B cell (primary cell): ENCODE measurements around the gene NDUFAB1. TPM values are rescaled to one million over a fixed set of nuclear protein-coding genes. Genes with fewer than 3 reads are reported as not detected.

ENCODE experiments used
- ATAC-seq: fragments of 200-7000 bp; cut with Tn5 transposase; one replicate; pipeline ENCODE4 v1.10.0; 2021; ENCODE audit warnings: low read depth, mild to moderate bottlenecking, moderate number of reproducible peaks, moderate library complexity
- CTCF ChIA-PET: fragments of 350-600 bp; sonication (Branson Sonifier 250); formaldehyde crosslinking; loops from one replicate; lab custom pipeline; 2021; ENCODE audit warnings: antibody characterized with exemption, inconsistent platforms; lab: Charles Lee
- POLR2A ChIA-PET: fragments of 350-600 bp; sonication (Branson Sonifier 250); formaldehyde crosslinking; loops from one replicate; lab custom pipeline; 2021; ENCODE audit warnings: antibody characterized with exemption; lab: Charles Lee
- DNase-seq: peaks from one replicate; pipeline ENCODE4 v3.0.0; 2013
- H2AFZ ChIP-seq: 2 replicates; pipeline ENCODE4 v1.6.1; 2012; ENCODE audit warnings: mild to moderate bottlenecking, low read depth, low read length; ENCODE audit not compliant: insufficient read depth, poor library complexity, severe bottlenecking
- H3K27ac ChIP-seq, 2 donors: 1 replicate in 1 of 2; 2 replicates in 1 of 2; pipeline ENCODE4 v1.5.1; 2012 to 2013; ENCODE audit warnings: low read length in 2 of 2, mild to moderate bottlenecking in 2 of 2, moderate library complexity in 1 of 2
- H3K27me3 ChIP-seq, 4 experiments: fragments of 200-600 bp in 1 of 4; sonication (generic) in 1 of 4; replicated peaks in 1 of 4; 1 replicate in 2 of 4; 2 replicates in 2 of 4; pipeline versions ENCODE4 v1.6.1 to v1.7.0; 2013 to 2016; ENCODE audit warnings: low read length in 3 of 4, mild to moderate bottlenecking in 2 of 4, mixed read lengths in 1 of 4, moderate library complexity in 1 of 4; ENCODE audit not compliant: insufficient read depth in 4 of 4, control insufficient read depth in 3 of 4; ENCODE audit errors: control extremely low read depth in 1 of 4
- H3K36me3 ChIP-seq, 2 experiments: replicated peaks in 1 of 2; 1 replicate in 1 of 2; 2 replicates in 1 of 2; pipeline versions ENCODE4 v1.6.1 to v1.7.1; 2013; ENCODE audit warnings: low read length in 1 of 2; ENCODE audit not compliant: insufficient read depth in 2 of 2, control insufficient read depth in 1 of 2; ENCODE audit errors: control extremely low read depth in 1 of 2, extremely low read depth in 1 of 2
- H3K4me1 ChIP-seq, 2 donors: fragments of 200-600 bp in 1 of 2; sonication (generic) in 1 of 2; 1 replicate in 1 of 2; 2 replicates in 1 of 2; pipeline versions ENCODE4 v1.5.1 to v1.6.1; 2013 to 2017; ENCODE audit warnings: low read length in 2 of 2; ENCODE audit not compliant: control insufficient read depth in 2 of 2, insufficient read depth in 2 of 2
- H3K4me2 ChIP-seq: replicated peaks from 2 replicates; pipeline ENCODE3; 2012; ENCODE audit warnings: mild to moderate bottlenecking, low read depth, low read length; ENCODE audit not compliant: poor library complexity, severe bottlenecking
- H3K4me3 ChIP-seq, 5 experiments: fragments of 200-600 bp in 1 of 5; sonication (generic) in 1 of 5; 1 replicate in 3 of 5; 2 replicates in 2 of 5; pipeline versions ENCODE4 v1.5.1 to v1.7.0; 2011 to 2016; ENCODE audit warnings: low read length in 4 of 5, mild to moderate bottlenecking in 4 of 5, low read depth in 2 of 5, control low read depth in 1 of 5, moderate library complexity in 1 of 5; ENCODE audit not compliant: insufficient read depth in 1 of 5; ENCODE audit errors: control extremely low read depth in 1 of 5, extremely low read depth in 1 of 5
- H3K79me2 ChIP-seq: fragments of 200-600 bp; sonication (generic); one replicate; pipeline ENCODE4 v1.6.0; 2016; ENCODE audit warnings: low read length; ENCODE audit not compliant: control insufficient read depth, insufficient read depth
- H3K9ac ChIP-seq: fragments of 200-600 bp; sonication (generic); 2 replicates; pipeline ENCODE4 v1.6.1; 2017; ENCODE audit warnings: mild to moderate bottlenecking, low read length, moderate library complexity
- H3K9me3 ChIP-seq, 3 donors: one replicate each; pipeline versions ENCODE4 v1.6.1 to v1.7.1; 2013; ENCODE audit warnings: low read length in 2 of 3; ENCODE audit not compliant: control insufficient read depth in 2 of 3, insufficient read depth in 1 of 3; ENCODE audit errors: control extremely low read depth in 1 of 3
- H4K20me1 ChIP-seq: 2 replicates; pipeline ENCODE4 v1.6.0; 2012; ENCODE audit warnings: mild to moderate bottlenecking, low read length; ENCODE audit not compliant: insufficient read depth, control insufficient read depth, poor library complexity, severe bottlenecking
- H3K27ac Mint-ChIP-seq: one replicate; pipeline ENCODE4 v1.8.0; 2021; ENCODE audit warnings: mixed read lengths
- H3K27me3 Mint-ChIP-seq: one replicate; pipeline ENCODE4 v1.8.0; 2021; ENCODE audit warnings: mixed read lengths
- H3K4me1 Mint-ChIP-seq: one replicate; pipeline ENCODE4 v1.8.0; 2021; ENCODE audit warnings: mixed read lengths
- H3K4me3 Mint-ChIP-seq: one replicate; pipeline ENCODE4 v1.8.0; 2021; ENCODE audit warnings: mixed read lengths
- H3K9me3 Mint-ChIP-seq: one replicate; pipeline ENCODE4 v1.8.0; 2022; ENCODE audit warnings: mixed read lengths; ENCODE audit not compliant: insufficient read depth
- EZH2 ChIP-seq: IDR thresholded peaks from 2 replicates; pipeline ENCODE4 v1.6.1; 2012; ENCODE audit warnings: borderline replicate concordance, low read depth, mild to moderate bottlenecking, moderate library complexity, low read length; ENCODE audit not compliant: insufficient read depth, poor library complexity, severe bottlenecking
- WGBS: methylation state at CpG from one replicate; pipeline ENCODE4 v1.1.5; 2013; ENCODE audit warnings: missing lambda C conversion rate; ENCODE audit not compliant: insufficient coverage; 5-methylcytosine and 5-hydroxymethylcytosine counted together
- intact Hi-C: fragments of 100-400 bp; cut with micrococcal nuclease; formaldehyde crosslinking; loops from one replicate; pipeline ENCODE4 v1.10.0; 2022
- polyA plus RNA-seq: library from polyadenylated mRNA; depleted of rRNA; stranded (reverse); fragments of >200 nt; gene quantifications from 2 replicates; pipeline ENCODE4 v1.2.3, GENCODE V29; 2012
- total RNA-seq, 2 donors: library from RNA; stranded (reverse); fragments of 120-200 nt in 1 of 2; gene quantifications; 1 replicate in 1 of 2; 2 replicates in 1 of 2; pipeline versions ENCODE4 v1.2.3 to v1.2.4, GENCODE V29; 2013 to 2022
- TF ChIP-seq, protein P1 (sequence below): fragments of 200-600 bp; IDR thresholded peaks from one replicate; pipeline ENCODE4 v1.8.0; 2022; ENCODE audit warnings: antibody characterized with exemption, mild to moderate bottlenecking

NDUFAB1 gene
- total and polyA plus RNA-seq, 2 donors (not counting 1 experiment from before 2014, with no cell fraction given) = 33.6 to 39.3 TPM

DNA sequence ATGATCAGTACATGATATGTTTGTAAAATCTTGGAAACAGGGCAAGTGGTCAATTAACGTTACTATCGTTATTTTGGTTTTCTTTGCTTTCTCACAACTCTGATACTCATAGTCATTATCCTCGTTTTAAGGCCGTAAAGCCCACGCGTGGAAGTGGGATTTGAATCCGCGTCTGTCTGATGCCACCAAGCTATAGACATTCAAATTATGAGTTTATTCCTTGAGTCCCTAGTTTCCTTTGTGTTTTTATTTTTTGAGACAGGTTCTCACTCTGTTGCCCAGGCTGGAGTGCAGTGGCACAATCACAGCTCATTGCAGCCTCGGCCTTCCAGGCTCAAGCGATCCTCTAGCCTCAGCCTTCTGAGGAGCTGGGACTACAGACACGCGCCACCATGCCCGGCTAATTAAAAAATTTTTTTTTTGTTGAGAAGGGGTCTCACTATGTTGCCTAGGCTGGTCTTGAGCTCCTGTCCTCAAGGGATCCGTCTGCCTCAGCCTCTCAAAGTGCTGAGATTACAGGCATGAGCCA is 46.2 kb upstream of the NDUFAB1 start:
- ATAC-seq = no peak
- Mint-ChIP-seq H3K27me3 (no peaks in the 10 kb centered on the region), H3K4me1 (peaks cover 39% of the 10 kb centered on the region), H3K27ac (peak overlapping the region; percentile 98), H3K9me3 (no peaks in the 10 kb centered on the region), H3K4me3 (peak overlapping the region; percentile 99)
- Histone ChIP-seq H2AFZ (peak overlapping the region; percentile 92), H3K79me2 (peaks cover 59% of the 10 kb centered on the region), H3K4me3 (peak overlapping the region in 4 of 5 experiments; percentile 89 to 100 (median 95)), H3K27me3 (no peaks in the 10 kb centered on the region), H3K36me3 (peaks cover 4 to 15% of the 10 kb centered on the region in 2 experiments), H3K9me3 (no peaks in the 10 kb centered on the region), H3K4me1 (peaks cover 13 to 20% of the 10 kb centered on the region in 2 donors), H3K9ac (peak overlapping the region; percentile 97), H4K20me1 (no peaks in the 10 kb centered on the region), H3K27ac (peak overlapping the region in 1 of 2 donors; percentile 84), H3K4me2 (peak overlapping the region; percentile 85)
- TF ChIP-seq EZH2 = no peak
- TF ChIP-seq, protein P1, sequence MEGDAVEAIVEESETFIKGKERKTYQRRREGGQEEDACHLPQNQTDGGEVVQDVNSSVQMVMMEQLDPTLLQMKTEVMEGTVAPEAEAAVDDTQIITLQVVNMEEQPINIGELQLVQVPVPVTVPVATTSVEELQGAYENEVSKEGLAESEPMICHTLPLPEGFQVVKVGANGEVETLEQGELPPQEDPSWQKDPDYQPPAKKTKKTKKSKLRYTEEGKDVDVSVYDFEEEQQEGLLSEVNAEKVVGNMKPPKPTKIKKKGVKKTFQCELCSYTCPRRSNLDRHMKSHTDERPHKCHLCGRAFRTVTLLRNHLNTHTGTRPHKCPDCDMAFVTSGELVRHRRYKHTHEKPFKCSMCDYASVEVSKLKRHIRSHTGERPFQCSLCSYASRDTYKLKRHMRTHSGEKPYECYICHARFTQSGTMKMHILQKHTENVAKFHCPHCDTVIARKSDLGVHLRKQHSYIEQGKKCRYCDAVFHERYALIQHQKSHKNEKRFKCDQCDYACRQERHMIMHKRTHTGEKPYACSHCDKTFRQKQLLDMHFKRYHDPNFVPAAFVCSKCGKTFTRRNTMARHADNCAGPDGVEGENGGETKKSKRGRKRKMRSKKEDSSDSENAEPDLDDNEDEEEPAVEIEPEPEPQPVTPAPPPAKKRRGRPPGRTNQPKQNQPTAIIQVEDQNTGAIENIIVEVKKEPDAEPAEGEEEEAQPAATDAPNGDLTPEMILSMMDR = no peak
- ChIA-PET POLR2A (interaction anchor here (0.6 to 0.7 kb wide), 2 partner anchors 258 to 1920 kb away, joined by 3 to 6 read pairs; no protein-coding TSS in a partner anchor), CTCF (interaction anchor here (0.7 to 1.3 kb wide), 3 partner anchors 85 to 610 kb away, joined by 3 to 5 read pairs (median 3); partner anchors contain the start of gene UBFD1)
- 57% methylated on average over 3 of the region's 14 CpGs for WGBS
- peak; percentile 12 for DNase-seq
- intact Hi-C loops = no loop called here
